Right kidney (tissue), 1 donor: ENCODE measurements around the gene RALB.
"Not testable (repeated sequence)": the region's sequence is repeated elsewhere in the genome, so short reads cannot be mapped to it uniquely, and the experiment has no call there.

Experiments used
- DNase-seq: peaks from one replicate; pipeline ENCODE4 v3.0.0-alpha.2; 2016

RALB gene

DNA sequence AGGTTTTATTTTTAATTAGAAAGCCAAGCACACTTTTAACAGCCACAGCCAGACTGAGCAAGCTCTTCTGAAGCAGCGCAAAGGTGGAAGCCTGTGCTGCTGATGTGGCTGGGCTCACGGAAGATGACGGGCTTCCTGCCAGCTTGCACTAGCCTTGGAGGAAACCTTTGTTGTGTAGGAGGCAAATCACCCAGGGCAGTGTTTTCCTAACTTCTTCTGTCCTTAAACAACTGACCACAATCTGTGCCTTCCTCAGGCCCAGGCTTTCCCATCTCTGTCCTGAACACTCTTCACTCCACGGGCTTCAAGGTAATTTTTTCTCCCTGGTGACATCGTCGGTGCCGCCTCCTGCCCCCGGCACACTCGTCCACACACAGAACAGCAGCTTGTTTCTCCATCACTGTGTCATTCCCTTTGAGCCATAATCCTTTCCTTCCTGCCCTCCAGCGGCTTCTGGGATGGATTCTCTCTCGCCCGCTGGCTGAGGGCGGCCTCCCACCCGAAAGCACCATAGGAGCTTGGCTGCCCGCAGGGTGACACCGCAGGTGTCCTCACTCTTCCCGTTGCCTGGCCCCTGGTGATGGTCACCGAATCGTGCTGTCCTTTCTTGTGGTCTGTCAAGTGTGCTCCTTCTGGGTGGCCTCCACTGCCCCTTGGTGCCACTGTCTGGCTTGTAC is 62.2 kb downstream of the RALB start:
- DNase-seq, result no peak

DNA sequence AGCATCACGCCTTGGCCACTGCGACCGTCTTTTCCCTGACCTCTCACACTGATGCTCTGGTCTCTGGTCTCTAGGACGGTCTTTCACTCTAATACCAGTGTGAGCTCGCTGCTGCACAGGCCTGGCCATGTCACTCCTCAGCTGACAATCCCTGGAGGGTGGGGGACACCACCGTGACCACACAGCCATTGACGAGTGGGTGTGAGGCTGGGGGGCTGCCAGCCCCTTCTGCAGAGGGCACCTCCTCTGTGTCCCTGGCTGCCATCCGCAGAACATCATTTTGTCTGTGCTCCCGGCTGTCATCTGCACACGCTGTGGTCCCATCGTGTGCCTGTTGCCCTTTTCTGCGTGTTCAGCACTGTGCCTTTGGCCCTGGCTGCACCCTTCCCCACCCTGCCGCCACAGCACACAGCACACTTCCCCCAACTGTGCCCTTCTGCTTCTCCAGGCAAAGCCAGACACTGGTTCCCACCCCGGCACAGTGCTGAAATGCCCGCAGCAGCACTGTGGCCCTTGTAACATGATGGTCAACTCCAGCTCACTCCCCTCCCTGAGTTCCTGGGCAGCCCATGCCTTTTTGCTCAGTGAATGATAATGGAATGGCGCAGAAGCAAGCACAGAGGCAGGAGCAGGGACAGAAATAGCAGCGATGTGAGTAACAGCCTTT is 62.8 kb downstream of the RALB start:
- no peak for DNase-seq

DNA sequence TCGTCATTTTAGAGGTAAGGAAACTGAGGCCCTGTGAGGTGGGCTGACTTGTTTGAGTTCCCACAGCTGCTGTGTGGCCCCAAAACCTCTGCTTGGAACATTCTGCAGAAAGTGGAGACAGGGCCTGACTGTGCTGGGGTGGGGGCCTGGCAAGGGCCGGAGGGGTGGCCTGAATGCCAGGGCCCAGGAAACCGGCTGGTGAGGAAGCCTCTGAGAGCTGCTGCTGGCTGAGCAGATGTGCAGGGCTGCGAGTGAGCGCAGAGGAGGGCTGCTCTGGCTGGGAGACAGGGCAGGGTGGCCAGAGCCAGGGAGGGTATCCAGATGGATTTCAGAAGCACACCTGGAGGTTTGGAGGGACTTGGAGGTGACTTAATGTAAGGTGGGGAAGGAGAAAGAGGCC is 63.4 kb downstream of the RALB start:
- DNase-seq, result no peak

DNA sequence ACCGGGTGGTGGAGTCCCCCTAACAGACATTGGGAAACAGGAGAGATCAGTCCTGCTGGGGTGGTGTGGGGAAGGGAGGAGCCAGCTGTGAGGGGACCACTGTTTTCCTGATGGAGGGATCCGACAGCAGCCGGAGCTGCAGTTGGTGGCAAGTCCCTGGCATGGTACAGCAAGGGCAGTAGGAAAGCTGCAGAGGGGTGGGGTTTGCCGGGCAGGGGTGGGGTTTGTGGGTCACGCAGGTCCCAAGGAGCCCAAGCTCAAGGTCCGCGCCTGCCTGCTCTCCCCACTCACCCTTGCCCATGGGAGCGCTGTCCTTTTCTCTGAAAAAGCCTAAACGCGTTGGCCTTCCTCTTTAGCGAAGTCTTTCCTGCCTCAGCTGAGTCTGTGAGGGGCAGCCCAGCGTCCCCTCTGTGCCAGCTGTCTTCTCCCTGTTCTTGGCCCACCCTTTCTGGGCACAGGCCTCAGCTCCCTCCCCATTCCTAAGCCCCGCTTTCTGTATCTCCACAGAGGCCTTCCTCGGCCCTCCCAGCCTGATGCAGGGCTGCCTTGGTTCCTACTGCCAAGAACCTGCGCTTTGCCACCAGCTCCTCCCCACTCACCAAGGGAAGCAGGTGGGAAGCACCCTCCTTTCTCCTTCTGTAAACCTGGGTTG is 64.0 kb downstream of the RALB start:
- DNase-seq, result no peak

DNA sequence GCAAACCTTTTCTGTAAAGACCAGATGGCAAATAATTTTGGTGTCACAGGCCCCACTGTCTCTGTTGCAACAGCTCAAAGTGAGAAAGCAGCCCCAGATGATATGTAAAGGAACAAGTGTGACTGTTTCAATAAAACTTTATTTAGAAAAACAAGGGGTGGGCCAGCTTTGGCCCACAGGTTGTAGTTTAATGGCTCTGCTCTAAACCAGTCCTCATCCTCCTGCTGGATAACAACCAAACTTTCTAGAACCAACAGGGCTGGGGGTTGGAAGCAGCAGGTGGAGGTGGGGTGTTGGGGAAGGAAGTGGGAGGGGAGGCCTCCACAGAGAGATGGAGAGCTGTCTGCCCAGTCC is 64.5 kb downstream of the RALB start:
- no peak for DNase-seq

DNA sequence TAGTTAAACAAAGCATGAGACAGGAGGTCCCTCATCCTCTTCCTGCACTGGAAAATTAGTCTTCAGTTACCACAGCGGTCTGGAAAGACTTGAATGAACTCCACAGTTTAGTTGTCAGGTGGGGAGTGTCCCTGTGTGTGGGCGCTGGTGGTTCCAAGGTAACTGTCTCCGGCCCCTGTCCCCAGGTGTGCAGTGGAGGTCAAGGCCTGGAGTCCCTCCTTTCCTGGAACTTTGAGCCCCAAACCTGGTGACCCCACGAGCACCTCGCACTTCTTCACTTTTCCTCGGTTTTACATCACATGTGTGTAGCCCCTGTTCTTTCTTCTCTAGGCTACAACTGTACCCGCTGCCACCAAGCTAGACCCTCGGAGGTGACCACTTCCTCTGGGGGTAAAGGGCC is 65.3 kb downstream of the RALB start:
- DNase-seq, result no peak

DNA sequence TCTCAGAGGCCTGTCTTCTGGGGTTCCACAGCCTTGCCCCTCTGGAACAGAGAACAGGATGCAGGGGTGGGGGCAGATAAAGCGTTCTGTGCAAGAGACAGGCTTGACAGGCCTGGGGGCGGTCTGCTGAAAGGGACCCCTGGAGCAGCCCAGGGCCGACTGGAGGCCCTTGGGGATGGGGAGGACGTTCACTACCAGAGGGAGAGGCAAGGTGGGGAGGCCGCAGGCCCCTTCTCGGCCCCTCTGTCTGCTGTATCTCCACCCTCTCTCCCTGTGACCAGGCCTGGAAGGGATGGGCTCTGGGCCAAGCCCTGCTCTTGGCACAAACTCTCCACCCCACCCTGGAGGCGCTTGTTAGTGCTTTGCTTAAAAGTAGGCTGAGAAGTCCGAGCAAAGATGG is 66.0 kb downstream of the RALB start:
- DNase-seq, result no peak

DNA sequence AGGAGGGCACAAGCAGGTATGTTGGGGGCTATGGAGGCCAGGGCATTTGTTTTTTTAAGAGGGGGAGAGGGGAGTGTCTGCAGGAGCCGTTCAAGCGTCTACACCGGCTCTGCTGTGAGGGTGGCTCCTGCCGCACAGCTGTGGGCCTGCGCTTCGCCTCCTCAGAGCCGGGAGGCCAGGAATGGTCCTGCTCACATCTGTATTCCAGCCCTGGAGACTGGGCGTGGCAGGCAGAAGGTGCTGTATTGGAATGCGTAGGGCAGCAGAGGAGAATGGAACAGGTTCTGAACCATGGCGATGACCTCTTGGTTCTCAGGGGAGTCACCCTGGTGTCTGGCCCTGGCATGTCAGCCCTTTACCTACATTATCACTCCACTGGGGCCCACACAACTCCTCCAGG is 66.5 kb downstream of the RALB start:
- DNase-seq, result no peak

DNA sequence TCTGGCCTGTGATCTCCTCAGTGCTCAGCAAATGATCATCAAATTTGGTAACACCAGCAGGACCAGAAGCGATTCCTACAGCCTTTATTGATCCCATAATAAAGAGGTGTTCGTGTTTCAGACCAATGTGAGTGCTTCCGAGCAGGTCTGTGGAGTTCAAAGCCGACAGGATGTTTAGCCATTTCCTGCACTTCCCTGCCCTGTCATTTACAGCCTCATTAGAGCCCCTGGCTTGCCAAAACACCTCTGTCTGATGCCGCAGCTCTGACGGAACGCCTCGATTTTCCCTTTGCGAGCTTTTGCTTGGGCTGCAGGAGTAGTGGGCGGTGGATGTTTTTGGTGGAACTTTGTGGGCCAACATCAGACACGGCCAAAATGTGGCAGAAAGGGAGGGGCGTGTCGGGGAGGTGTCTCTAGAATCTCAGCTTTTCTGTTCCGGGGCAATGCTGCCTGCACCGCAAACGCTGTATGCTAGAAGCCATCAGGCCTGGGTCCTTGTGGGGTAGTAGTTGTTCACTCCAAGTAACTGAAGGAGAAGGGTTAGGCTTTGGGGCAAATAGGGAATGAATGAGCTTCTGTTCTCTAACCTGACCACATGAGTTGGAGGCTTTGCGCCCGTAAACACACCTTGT is 67.2 kb downstream of the RALB start:
- no peak for DNase-seq

DNA sequence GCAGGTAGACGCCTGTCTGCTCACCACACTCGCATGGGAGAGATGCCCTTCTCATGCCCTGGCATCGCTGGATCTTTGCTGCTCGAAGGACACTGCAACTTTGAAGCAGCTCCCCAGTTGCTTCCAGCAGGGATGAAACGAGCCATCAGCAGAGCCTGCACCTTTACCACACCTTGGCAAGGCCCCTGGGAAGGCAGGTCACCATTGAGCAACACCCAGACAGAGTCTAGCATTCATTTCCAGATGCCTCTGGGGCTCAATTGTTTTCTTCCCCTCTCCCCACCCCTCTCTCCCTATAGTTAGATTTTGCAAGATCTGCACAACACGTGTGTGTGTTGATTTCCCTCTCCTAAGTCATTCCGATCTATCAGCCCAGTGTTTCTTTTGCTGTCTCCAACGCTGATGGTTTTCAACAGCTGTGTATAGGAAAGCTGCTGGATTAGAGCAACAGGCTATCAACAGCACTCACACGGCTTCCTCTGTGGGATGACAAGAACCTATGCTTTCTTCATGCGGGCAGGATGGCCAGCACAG is 67.7 kb downstream of the RALB start:
- DNase-seq, result no peak

DNA sequence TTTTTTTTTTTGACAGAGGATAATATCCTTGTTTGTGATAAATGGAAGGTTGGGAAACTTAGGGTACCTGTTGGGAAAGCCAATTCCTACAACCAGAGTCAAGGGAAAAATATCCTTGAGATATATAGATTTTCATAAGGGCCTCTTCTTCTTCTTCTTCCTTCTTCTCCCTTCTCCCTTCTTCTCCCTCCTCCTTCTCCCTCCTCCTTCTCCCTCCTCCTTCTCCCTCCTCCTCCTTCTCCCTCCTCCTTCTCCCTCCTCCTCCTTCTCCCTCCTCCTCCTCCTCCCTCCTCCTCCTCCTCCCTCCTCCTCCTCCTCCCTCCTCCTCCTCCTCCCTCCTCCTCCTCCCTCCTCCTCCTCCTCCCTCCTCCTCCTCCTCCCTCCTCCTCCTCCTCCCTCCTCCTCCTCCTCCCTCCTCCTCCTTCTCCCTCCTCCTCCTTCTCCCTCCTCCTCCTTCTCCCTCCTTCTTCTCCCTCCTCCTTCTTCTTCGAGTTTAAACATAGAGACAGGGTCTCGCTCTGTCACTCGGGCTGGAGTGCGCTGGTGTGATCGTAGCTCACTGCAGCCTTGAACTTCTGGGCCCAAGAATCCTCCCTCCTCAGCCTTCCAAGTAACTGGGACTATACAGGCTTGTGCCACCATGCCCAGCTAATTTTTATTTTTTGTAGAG is 68.4 kb downstream of the RALB start:
- DNase-seq, result not testable (repeated sequence)

DNA sequence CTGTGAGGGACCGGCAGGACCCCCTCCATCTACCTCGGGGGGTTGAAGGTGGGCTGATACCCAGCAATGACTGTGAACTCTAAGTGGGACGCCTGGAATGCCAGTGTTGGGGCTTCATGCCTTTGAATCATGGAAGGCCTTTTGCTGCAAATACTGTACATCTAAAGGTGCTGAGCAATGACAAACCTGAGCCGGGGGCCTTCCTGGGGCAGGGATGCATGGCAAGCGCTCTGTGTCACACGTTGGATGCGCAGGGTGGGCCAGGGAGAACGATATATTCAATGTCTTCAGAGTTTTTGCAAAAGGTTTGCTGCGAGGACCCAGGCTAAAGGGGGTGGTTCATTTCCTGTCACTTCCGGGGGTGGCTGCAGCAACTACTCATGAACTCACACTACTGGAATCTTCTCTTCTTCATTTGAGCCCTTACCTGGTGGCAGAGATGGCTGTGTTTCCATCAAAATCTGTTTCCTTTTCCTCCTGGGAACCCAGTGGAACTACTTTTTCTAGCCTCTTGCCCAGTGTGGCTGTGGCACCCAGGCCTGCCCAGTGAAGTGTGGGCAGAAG is 69.2 kb downstream of the RALB start:
- DNase-seq, result no peak

DNA sequence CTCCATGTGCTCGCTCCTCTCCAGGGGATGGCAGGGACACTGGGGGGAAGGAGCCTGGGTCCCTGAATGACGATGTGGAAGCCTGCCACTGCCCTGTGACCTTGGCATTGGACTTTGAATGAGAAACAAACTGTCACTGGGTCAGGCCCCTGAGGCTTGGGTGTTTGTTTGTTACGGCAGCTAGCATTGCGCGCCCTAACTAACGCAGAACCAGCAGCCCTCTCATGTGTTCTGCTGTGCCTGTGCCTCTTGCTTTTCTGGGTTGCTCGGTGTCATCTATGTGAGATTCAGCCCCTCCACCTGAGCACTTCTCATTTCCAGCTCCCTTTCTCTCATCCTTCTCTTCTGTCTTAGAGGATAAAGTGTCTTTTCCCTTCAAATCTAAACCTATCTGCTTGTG is 69.7 kb downstream of the RALB start:
- no peak for DNase-seq

DNA sequence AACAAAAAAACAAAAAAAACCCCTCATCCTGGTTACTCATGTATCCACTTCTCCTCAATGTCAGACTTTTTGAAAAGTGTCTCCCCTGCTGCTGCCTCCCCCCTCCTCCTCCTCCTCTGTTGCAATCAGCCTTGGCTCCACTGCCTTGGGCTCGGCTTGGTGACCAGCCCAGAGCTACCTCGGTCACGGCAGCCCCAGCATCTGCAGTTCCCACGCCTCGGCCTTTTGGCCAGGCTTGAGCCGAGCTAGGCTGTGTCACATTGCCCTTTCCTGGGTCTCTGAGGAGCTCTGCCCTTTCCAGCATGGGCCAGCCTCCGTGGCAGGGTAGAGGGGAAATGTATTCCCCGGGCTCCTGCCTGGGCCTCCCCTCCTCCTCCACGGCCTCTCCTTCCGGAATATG is 70.6 kb downstream of the RALB start:
- no peak for DNase-seq

DNA sequence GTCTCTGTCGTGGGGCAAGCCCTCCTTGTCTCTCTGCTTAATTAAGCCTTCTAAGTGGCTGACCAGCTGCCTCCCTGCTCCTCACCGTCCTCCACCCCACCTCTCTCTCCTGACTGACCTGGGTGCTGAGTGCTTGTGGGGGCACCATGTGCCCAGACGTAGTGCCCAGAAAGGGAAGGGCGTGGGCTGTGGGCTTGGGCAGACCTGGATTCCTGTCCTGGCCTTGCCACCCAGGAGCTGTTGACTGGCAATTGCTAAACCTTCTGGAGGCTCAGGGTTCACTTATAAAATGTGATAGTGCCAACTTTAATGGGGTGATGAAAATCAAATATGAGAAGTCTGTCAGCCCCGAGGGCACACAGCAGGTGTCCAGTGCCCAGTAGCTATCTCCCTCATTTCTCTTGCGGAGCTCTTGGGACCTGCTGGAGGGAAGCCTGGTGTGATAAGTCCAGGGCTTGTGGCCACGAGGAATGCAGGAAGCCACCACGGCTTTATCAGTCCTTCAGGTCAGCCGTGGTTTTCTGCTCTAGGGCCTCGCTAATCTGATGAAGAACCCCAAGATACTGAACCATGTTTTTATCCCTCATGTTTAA is 71.3 kb downstream of the RALB start:
- no peak for DNase-seq

DNA sequence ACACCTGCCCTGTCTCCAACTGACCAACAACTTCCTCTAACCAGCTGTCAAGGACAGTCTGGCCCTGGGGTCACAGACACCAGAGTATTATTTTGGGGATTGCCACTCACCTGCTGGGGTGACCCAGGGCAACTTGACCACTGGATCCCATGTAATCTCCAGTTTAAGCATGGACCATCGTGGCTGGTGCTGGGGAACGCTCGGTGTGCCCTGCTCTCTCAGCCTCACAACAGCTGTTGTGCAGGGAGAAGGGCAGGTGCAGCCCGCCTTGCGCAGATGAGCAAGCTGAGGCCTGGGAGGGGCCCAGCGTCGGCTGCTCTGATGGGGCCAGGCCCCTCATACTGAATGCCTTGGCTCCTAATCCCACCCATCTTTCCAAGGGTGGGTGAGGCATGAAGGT is 72.3 kb downstream of the RALB start:
- DNase-seq, result no peak

DNA sequence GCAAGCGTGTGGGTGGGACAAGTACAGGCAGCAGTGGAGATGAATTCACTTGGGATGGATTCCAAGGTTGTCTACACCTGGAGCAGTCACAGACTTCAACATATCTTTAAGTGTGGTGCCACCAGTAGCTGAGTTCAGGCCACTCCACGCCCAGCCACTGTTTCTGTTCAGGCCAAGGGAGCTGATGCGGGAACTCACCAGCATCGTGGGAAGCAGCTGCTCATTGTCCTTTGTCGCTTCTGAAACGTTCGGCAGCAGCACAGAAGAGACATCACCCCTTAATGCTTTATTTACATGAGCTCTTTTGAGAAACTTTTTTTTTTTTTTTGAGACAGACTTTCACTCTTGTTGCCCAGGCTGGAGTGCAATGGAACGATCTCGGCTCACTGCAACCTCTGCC is 73.4 kb downstream of the RALB start:
- no peak for DNase-seq

DNA sequence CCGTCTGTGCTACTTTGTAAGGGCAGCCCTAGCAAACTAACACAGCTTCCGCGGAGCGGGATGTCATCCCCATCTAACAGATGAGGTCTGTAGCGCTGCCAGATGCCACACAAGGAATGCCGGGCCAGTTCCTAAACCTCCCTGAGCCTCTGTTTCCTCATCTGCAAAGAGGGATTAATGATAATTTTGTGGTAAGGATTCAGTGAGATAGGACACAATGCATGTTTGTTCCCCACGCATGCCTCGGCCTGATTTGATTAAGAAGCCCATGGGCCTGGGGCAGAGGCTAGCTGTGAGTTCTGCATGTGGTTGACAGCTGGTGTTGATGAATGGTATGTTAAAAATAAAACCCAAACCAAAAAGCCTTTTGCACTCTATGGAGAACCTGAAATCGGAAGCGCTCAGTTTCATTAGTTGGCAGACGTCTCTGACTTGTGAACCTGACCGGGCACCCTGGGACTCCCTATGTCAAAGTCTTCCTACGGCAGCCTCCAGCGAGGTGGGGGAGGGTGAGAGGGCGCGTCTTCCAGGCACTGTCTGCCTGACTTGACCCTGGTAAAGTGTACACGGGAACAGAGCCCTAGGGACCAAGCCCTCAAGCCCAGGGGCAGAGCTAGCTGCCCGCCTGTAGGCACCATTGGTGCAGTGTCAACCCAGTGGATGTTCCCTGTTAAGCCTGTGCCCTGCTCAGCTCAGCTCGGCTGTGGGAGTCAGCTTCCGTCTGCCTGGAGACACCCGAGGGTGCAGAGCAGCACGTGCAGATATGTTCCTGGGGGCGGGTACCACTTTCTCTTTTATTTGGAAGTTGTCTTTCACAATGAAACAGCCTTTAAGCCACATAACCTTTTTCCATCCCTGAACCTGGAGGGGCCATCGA is 78.5 kb downstream of the RALB start:
- DNase-seq, result no peak

DNA sequence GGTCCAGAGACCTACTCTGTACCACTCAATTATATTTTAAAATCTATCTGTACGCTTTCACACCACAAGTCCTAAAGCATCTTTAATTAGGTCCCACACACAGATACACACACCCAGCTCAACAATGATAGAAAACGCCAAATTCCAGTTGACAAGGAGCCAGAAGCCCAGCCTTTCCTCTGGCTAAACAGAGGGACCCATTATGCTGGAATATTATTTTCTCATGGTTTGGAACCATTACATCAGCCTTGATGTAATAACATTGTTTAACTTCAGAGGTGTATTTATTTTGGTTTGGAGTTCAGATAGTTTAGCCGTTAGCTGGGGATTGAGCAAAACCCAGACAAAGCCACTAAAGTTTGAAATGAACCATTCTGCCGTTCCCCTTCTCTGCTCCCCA is 79.3 kb downstream of the RALB start:
- no peak for DNase-seq

DNA sequence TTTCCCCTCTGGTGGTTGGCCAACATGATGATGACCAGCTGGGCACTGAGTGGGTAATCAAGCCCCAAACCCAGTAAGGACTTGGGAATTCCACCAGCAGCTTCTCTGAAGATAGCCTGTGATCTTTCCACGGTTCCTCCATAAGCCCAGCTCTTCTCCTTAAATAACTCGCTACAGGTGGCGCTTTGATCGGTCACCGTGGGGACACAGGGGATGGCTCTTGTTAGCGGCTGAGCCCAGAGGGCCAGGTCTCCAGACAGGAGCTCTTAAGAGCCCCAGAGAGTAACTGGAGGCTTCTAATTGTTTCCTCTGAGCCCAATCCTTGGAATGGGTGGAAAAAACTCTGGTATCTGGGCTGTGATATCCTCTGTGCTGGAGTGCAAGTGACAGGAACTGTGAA is 79.7 kb downstream of the RALB start:
- no peak for DNase-seq

DNA sequence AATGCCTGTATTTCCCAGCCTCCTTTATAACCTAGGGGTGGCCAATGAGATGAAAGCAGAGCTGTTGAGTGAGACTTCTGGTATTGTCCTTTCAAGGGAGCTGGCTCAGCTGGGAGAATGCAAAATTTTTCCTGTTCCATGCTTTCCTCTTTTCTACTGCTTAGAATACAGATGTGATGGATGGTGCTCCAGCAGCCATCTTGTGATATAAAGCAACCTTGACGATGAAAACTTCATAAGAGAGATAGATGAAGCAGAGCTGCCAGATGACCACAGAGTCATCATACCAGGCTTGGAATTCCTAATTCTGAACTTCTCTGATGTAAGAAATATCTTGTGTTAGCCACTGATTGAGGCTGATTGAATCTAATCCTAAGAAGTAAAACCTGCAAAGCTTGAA is 81.4 kb downstream of the RALB start:
- no peak for DNase-seq
